Measurements from ENCODE around the gene NRXN3. TPM values are rescaled to one million over a fixed set of nuclear protein-coding genes. Genes with fewer than 3 reads are reported as not detected.

The NRXN3 gene
- total RNA-seq, 1 experiment from 2014 or later: 1.1 TPM

- no peak overlapping the region for H3K9ac ChIP-seq (ENCODE audit: low read length)
- CTCF ChIA-PET: no interaction called here
- POLR2A ChIA-PET (ENCODE audit: unreplicated experiment): no interaction called here
- no peak overlapping the region for H3K4me2 ChIP-seq (ENCODE audit: low read length)
- ATAC-seq (no peak), DNase-seq (no peak)
- H3K36me3 ChIP-seq (ENCODE audit: low read depth, low read length): no peaks in the 10 kb centered on the region
- BruUV-seq (replicated peaks): no TSS peak
- no peak overlapping the region for H3K27ac ChIP-seq (ENCODE audit: low read length)
- H4K20me1 ChIP-seq (ENCODE audit: low read length): no peaks in the 10 kb centered on the region
- H3K9me2 ChIP-seq (replicated peaks; ENCODE audit: low read length): no peaks in the 10 kb centered on the region
- intact Hi-C loops (cut with micrococcal nuclease): no loop called here
- TF ChIP-seq CTCF (conservative IDR thresholded peaks at IDR 0.05; ENCODE audit: low read depth, low read length): no peak
- TF ChIP-seq EZH2phosphoT487 (IDR thresholded peaks at IDR 0.05; ENCODE audit: borderline replicate concordance, low read length): no peak
- no peak for TF ChIP-seq EZH2 (IDR thresholded peaks at IDR 0.05; ENCODE audit: low read length, unreplicated experiment)
- H3K4me1 ChIP-seq (ENCODE audit: insufficient read depth, low read length): no peaks in the 10 kb centered on the region
- H3F3A ChIP-seq (ENCODE audit: low read length, unreplicated experiment): no peaks in the 10 kb centered on the region
- H3K4me3 ChIP-seq (ENCODE audit: low read length): no peak overlapping the region
- H3K9me3 ChIP-seq (ENCODE audit: low read length): no peaks in the 10 kb centered on the region
- H3K79me2 ChIP-seq (ENCODE audit: low read length): no peaks in the 10 kb centered on the region
- no peak overlapping the region for H2AFZ ChIP-seq (ENCODE audit: low read length)
- no peaks in the 10 kb centered on the region for H3K27me3 ChIP-seq (ENCODE audit: low read length)
Measured at GRCh38 chr14:79530555-79530954, 1360.4 kb downstream of the NRXN3 start.

- H3K4me3 ChIP-seq (ENCODE audit: low read length): no peak overlapping the region
- DNase-seq: no peak
- H3K9ac ChIP-seq (ENCODE audit: low read length): no peak overlapping the region
- ChIA-PET POLR2A (ENCODE audit: unreplicated experiment) (no interaction called here), CTCF (no interaction called here)
- H3K36me3 ChIP-seq (ENCODE audit: low read depth, low read length): no peaks in the 10 kb centered on the region
- no peaks in the 10 kb centered on the region for H3K4me1 ChIP-seq (ENCODE audit: insufficient read depth, low read length)
- no peak overlapping the region for H2AFZ ChIP-seq (ENCODE audit: low read length)
- H3K4me2 ChIP-seq (ENCODE audit: low read length): no peak overlapping the region
- H3F3A ChIP-seq (ENCODE audit: low read length, unreplicated experiment): no peaks in the 10 kb centered on the region
- no peaks in the 10 kb centered on the region for H3K9me2 ChIP-seq (replicated peaks; ENCODE audit: low read length)
- no TSS peak for BruUV-seq (replicated peaks)
- no peak for ATAC-seq
- H3K79me2 ChIP-seq (ENCODE audit: low read length): no peaks in the 10 kb centered on the region
- H3K27me3 ChIP-seq (ENCODE audit: low read length): no peaks in the 10 kb centered on the region
- H3K27ac ChIP-seq (ENCODE audit: low read length): no peak overlapping the region
- H3K9me3 ChIP-seq (ENCODE audit: low read length): no peaks in the 10 kb centered on the region
- intact Hi-C loops (cut with micrococcal nuclease): no loop called here
- H4K20me1 ChIP-seq (ENCODE audit: low read length): no peaks in the 10 kb centered on the region
- TF ChIP-seq EZH2phosphoT487 (IDR thresholded peaks at IDR 0.05; ENCODE audit: borderline replicate concordance, low read length): no peak
- no peak for TF ChIP-seq CTCF (conservative IDR thresholded peaks at IDR 0.05; ENCODE audit: low read depth, low read length)
- no peak for TF ChIP-seq EZH2 (IDR thresholded peaks at IDR 0.05; ENCODE audit: low read length, unreplicated experiment)
Measured at GRCh38 chr14:79534703-79535353, 1364.7 kb downstream of the NRXN3 start.

GRCh38 chr14:79540394-79540793, 1370.2 kb downstream of the NRXN3 start:
- ChIA-PET POLR2A (ENCODE audit: unreplicated experiment) (no interaction called here), CTCF (no interaction called here)
- H3K79me2 ChIP-seq (ENCODE audit: low read length): no peaks in the 10 kb centered on the region
- H3K27me3 ChIP-seq (ENCODE audit: low read length): no peaks in the 10 kb centered on the region
- no peaks in the 10 kb centered on the region for H3K9me2 ChIP-seq (replicated peaks; ENCODE audit: low read length)
- no peak overlapping the region for H3K4me2 ChIP-seq (ENCODE audit: low read length)
- no peaks in the 10 kb centered on the region for H3K36me3 ChIP-seq (ENCODE audit: low read depth, low read length)
- no peaks in the 10 kb centered on the region for H3K9me3 ChIP-seq (ENCODE audit: low read length)
- peak; percentile 10 for DNase-seq
- H3F3A ChIP-seq (ENCODE audit: low read length, unreplicated experiment): no peaks in the 10 kb centered on the region
- BruUV-seq (replicated peaks): no TSS peak
- H3K4me1 ChIP-seq (ENCODE audit: insufficient read depth, low read length): peaks cover 8% of the 10 kb centered on the region; the same call in 1 of the 2 replicates
- no peak for TF ChIP-seq EZH2phosphoT487 (IDR thresholded peaks at IDR 0.05; ENCODE audit: borderline replicate concordance, low read length)
- TF ChIP-seq EZH2 (IDR thresholded peaks at IDR 0.05; ENCODE audit: low read length, unreplicated experiment): no peak
- no peak for TF ChIP-seq CTCF (conservative IDR thresholded peaks at IDR 0.05; ENCODE audit: low read depth, low read length)
- intact Hi-C loops (cut with micrococcal nuclease): loop anchor here (5.0 kb wide), 1 partner anchor 173 kb away; no protein-coding TSS in a partner anchor
- H4K20me1 ChIP-seq (ENCODE audit: low read length): no peaks in the 10 kb centered on the region
- no peak overlapping the region for H3K4me3 ChIP-seq (ENCODE audit: low read length)
- no peak overlapping the region for H3K9ac ChIP-seq (ENCODE audit: low read length)
- ATAC-seq: no peak
- H2AFZ ChIP-seq (ENCODE audit: low read length): no peak overlapping the region
- no peak overlapping the region for H3K27ac ChIP-seq (ENCODE audit: low read length)
